Adipose tissue (tissue), 3 donors: ENCODE data around the gene TOPAZ1. TPM values are rescaled to one million over a fixed set of nuclear protein-coding genes. Genes with fewer than 3 reads are reported as not detected.
"Not testable (repeated sequence)": the region's sequence is repeated elsewhere in the genome, so short reads cannot be mapped to it uniquely, and the experiment has no call there.

Experiments used
- H3K27ac ChIP-seq: one replicate; pipeline ENCODE4 v1.5.1; 2013; ENCODE audit warnings: low read depth, low read length
- WGBS, 3 donors: extraction: QIAGEN DNeasy Blood & Tissue Kit; methylation state at CpG; one replicate each; pipeline ENCODE4 v1.1.7; 2013; 5-methylcytosine and 5-hydroxymethylcytosine counted together
- polyA plus RNA-seq, 3 donors: library from polyadenylated mRNA; stranded (reverse); fragments of 200-250 nt; gene quantifications; one replicate each; pipeline ENCODE4 v1.2.3, GENCODE V29; 2013
- donor health status: healthy with polysubstance abuse.
- donor health status: Bipolar disorder and iron deficiency.
- donor health status: healthy.

The TOPAZ1 gene
- polyA plus RNA-seq, 3 donors, result not detected

DNA sequence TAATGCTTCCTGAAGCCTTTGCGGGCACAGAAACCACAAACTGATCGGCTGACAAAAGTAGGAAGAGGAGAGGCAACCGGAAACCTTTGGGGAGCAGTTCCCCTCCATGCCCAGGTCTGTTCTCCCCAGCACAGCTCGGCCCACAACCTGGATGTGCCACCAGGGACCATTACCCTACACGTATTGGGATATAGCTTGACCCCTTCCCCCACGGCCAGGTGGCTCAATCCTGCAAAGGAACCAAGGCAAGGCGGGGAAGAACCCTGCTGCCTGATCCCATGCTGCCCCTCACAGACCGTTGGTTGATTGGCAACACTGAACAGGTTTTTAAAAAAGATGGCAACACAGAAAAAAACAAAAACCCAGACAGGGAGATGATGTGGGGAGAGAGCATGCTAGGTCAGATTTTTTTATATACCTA lies 77.2 kb downstream of the TOPAZ1 start:
- H3K27ac ChIP-seq, result no peak overlapping the region
- 32 to 76% (median 44%) methylated on average over 8 of the region's 8 CpGs for WGBS, 3 donors

- WGBS, 3 donors, result 25 to 58% (median 57%) methylated on average over 3 of the region's 3 CpGs
These were observed 79.6 kb downstream of the TOPAZ1 start for GRCh38 chr3:44321335-44321734.

GRCh38 chr3:44323341-44323955 lies 81.8 kb downstream of the TOPAZ1 start:
- 3 to 7% (median 5%) methylated on average over 4 of the region's 4 CpGs for WGBS, 3 donors
- H3K27ac ChIP-seq, result no peak overlapping the region

More at GRCh38 chr3:44321335-44321734, 79.6 kb downstream of the TOPAZ1 start:
- no peak overlapping the region for H3K27ac ChIP-seq

GRCh38 chr3:44324584-44324983 lies 82.9 kb downstream of the TOPAZ1 start:
- H3K27ac ChIP-seq, result no peak overlapping the region

DNA sequence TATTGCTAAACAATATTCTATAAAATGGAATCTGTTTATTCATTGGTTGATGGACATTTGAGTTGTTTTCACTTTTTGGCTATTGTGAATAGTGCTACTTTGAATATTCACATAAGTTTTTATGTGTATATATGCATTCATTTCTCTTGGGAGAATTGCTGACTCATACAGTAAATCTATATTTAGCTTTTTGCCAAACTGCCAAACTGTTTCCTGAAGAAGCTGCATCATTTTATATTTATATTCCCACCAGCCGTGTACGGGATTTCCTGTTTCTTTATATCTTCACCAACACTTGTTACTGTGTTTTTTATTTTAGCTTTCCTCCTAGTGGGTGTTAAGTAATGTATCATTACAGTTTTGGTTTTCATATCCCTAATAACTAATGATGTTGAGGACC lies 84.3 kb downstream of the TOPAZ1 start:
- no peak overlapping the region for H3K27ac ChIP-seq
- WGBS, 3 donors, result 33 to 46% (median 36%) methylated on average over 2 of the region's 2 CpGs

DNA sequence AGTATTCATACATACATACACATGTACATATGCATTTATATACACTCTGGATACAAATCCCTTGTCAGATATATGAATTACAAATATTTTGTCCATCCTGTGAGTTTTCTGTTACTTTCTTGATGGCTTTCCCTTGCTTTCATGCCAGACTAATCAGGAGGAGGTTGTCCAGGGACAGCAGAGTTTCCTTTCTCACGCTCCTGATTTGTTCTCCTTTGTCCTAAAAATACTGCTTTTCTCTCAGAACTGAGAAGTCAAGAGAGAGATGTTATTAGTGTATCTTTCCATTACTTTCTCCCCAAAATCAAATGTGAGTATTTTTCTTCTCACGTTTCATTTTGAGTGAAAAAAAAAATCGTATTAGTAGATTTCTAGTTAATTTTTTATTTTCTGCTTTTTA lies 84.8 kb downstream of the TOPAZ1 start:
- 69 to 76% (median 70%) methylated on average over 3 of the region's 3 CpGs for WGBS, 3 donors
- H3K27ac ChIP-seq, result no peak overlapping the region

- no peak overlapping the region for H3K27ac ChIP-seq
These were observed 88.3 kb downstream of the TOPAZ1 start for GRCh38 chr3:44329946-44330345.

- 78 to 82% (median 80%) methylated on average over 2 of the region's 2 CpGs for WGBS, 3 donors
- H3K27ac ChIP-seq, result no peak overlapping the region
These were observed 88.8 kb downstream of the TOPAZ1 start for GRCh38 chr3:44330444-44330843.

DNA sequence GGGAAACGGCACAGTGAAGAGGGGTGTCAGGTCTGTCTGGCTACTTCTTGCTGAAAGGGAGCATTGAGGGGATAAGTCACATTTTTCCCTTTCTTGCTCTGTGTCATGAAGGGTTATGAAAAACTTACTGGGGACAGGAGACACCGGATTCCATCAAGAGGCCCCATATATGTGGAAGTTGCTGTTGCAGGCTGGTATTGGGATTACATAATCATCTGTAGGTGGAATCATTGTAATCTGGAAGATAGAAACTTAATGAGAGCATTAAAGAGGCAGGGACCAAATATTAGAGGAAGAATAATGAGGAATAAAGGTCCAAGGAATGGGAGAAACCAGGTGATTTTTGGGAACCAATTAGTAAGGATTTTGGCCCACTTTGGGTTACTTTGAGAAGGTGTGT lies 92.6 kb downstream of the TOPAZ1 start:
- 63 to 74% (median 66%) methylated on average over 2 of the region's 2 CpGs for WGBS, 3 donors
- no peak overlapping the region for H3K27ac ChIP-seq

GRCh38 chr3:44337248-44337785 lies 95.6 kb downstream of the TOPAZ1 start:
- WGBS, 3 donors, result 50 to 72% (median 71%) methylated on average over 5 of the region's 5 CpGs
- no peak overlapping the region for H3K27ac ChIP-seq

DNA sequence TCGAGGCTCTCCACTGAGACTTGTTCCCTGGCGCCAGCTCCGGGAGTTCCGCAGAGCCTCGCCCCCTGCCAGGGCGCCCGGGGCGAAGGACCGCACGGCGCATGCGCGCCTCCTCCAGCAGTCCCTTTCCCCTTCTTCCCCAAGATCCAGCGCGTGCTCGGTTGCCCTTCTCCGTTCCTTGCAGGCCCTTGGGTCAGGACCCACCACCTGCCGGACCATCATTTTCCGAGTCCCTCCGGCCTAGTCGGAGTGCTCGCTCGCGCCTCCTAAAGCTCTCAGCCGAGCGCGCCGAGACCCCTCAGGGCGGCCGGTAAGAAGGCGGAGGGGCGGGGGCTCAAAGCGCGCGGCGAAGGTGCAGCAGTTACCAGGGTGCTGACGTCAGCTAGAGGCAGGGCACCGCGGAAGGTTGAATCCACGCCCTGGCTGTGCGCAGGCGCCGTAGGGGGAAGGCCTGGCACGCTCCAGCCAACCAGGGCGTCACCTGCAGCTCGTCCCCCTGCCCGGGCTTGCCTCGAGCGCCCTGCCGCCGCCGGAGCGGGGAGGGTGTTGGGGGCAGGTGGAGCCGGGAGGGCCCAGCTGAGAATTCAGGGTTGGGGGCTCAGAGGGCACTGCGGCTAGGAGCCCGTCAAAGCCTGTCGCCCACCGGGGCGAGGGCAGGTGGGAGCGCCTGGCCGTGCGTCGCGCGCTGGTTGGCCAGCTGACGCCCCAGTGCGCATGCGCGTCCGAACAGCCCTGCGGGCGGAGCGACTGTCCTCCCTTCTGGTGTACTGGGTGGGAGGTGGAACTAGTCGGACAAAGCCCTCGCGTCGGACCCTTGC lies 96.5 kb downstream of the TOPAZ1 start, which contains the start of gene TCAIM:
Gene TCAIM, plus strand, starts transcription at position 757 of the 818 bp plus-strand sequence. CDS start 16,017 bp downstream, outside the sequence.
- 0 to 1% (median 1%) methylated on average over 73 to 77 of the region's 77 CpGs for WGBS, 3 donors
- peak within 1 kb of the TSS; percentile 36 for H3K27ac ChIP-seq

DNA sequence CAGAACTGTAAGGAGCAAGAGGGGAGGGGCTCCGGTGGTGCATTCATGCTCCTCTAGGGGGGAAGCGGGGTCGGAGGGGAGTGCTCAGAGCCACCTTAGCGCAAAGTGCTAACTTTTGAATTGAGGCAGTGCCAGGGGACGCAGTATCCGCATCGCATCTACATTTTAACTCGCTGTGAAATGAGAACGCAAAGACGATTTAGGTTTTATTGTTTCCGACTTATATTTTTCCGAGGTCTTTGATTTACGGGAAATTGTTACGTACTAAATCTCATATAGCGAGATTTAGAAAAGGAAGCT lies 97.1 kb downstream of the TOPAZ1 start:
- WGBS, 3 donors, result 0% methylated on average over 15 of the region's 15 CpGs
- peak overlapping the region; percentile 36 for H3K27ac ChIP-seq

GRCh38 chr3:44339181-44340057 lies 97.7 kb downstream of the TOPAZ1 start:
- WGBS, 3 donors, result 14 to 30% (median 28%) methylated on average over 11 of the region's 11 CpGs

GRCh38 chr3:44340058-44340395 lies 98.3 kb downstream of the TOPAZ1 start:
- no peak overlapping the region for H3K27ac ChIP-seq
- 58 to 86% (median 81%) methylated on average over 3 of the region's 3 CpGs for WGBS, 3 donors

More at GRCh38 chr3:44339181-44340057, 97.7 kb downstream of the TOPAZ1 start:
- H3K27ac ChIP-seq, result no peak overlapping the region

DNA sequence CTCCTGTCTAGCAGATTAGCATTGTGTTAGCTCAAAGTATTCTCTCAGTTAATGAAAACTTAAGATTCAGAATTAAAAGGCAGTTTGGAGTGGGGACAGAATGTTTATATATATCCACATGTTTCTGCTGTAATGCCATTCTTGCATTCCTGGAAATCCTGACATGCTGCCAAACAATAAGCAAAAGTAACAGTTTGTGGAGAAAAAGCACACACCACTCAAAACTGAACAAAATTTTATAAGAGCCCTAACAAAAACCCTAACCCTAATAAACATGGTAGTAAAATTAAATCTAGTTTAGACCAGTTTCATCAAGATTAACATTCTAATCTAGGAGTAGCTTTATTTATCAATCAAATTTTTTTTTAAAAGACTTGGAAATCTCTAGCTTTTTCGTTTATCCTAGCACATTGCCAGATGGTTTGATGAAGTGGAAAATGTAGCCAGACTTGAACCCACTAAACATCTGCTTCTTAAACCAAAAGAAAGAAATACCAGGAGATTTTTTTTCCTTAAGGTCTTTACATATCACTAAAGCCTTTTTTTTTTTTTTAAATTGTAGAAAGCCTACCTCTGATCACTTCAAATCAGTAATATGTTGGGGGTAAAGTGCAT lies 100.6 kb downstream of the TOPAZ1 start:
- no peak overlapping the region for H3K27ac ChIP-seq
- 13 to 57% (median 55%) methylated on average over 1 of the region's 1 CpG for WGBS, 3 donors

DNA sequence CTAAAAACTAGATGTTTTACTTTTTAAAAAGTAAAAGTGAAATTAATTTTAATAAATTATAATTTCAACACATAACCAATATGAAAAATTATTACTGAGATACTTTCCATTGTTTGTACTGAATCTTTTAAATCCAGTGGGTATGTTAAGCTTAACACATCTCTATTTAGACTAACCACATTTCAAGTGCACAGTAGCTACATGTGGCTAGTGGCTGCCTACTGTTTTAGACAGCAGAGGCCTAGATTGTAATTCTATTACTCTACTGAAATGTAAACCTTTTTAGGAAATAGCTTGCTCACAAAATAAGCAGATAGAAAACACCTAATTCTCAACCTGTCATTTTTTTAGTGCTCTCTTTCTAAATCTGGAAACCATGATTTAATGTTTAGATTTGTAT lies 101.7 kb downstream of the TOPAZ1 start:
- no peak overlapping the region for H3K27ac ChIP-seq

DNA sequence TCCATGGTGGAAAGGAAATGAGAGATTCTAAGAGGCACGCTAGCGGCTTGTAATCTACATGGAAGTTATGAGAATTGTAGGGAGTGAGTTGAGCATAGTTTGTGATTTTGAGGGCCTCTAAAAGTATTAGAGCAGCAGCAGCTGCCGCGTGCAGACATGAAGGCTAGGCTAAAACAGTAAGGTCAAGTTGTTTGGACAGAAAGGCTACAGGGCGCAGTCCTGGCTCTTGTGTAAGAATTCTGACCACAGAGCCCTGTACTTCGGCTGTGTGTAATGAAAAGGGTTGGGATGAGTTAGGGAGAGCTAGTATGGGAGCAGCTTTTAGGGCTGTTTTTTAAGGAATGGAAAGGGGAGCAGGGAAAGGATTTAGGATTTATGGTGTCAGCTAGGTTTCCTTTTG lies 104.9 kb downstream of the TOPAZ1 start:
- 75 to 91% (median 83%) methylated on average over 6 of the region's 6 CpGs for WGBS, 3 donors
- H3K27ac ChIP-seq, result not testable (repeated sequence)

DNA sequence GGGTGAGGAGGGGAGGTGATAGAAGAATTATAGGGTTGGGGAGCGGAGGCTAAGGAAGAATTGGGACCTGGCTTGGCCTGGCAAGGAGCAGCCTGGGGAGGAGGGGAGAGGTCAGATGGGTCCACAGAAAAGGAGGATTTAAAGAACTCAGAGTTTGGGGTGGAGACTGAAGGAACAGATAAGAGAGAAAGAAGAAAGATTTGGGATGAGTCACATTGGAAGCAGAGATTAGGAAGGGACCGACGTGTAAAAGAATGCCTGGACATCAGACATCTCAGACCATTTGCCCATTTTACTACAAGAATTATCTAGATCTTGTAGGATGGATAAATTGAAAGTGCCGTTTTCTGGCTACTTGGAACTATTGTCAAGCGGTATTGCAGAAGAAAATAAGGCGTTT lies 107.3 kb downstream of the TOPAZ1 start:
- WGBS, 3 donors, result 82 to 93% (median 87%) methylated on average over 6 of the region's 6 CpGs
- no peak overlapping the region for H3K27ac ChIP-seq
